Ishikawa (cell line): ENCODE measurements around the gene HAT1.

ENCODE experiments used
- CREB1 ChIP-seq: IDR thresholded peaks from 2 replicates; pipeline ENCODE4 v1.6.1; 2012; ENCODE audit warnings: low read depth
- EGR1 ChIP-seq: IDR thresholded peaks from 2 replicates; pipeline ENCODE4 v1.6.1; 2012
- EP300 ChIP-seq: IDR thresholded peaks from 2 replicates; pipeline ENCODE4 v1.6.1; 2012; ENCODE audit warnings: borderline replicate concordance
- RAD21 ChIP-seq: IDR thresholded peaks from 2 replicates; pipeline ENCODE4 v1.6.1; 2012; ENCODE audit warnings: low read depth
- TCF12 ChIP-seq: IDR thresholded peaks from 2 replicates; pipeline ENCODE4 v1.6.1; 2012; ENCODE audit warnings: low read depth
- YY1 ChIP-seq: IDR thresholded peaks from 2 replicates; pipeline ENCODE4 v1.6.1; 2012; ENCODE audit warnings: low read depth
- TF ChIP-seq, protein P1 (sequence below): IDR thresholded peaks from 2 replicates; pipeline ENCODE4 v1.6.1; 2012

GRCh38 chr2:171893196-171893823, 29.0 kb upstream of the HAT1 start:
- TF ChIP-seq RAD21 = no peak
- no peak for TF ChIP-seq YY1
- no peak for TF ChIP-seq TCF12
- TF ChIP-seq EGR1 = no peak
- TF ChIP-seq, protein P1, sequence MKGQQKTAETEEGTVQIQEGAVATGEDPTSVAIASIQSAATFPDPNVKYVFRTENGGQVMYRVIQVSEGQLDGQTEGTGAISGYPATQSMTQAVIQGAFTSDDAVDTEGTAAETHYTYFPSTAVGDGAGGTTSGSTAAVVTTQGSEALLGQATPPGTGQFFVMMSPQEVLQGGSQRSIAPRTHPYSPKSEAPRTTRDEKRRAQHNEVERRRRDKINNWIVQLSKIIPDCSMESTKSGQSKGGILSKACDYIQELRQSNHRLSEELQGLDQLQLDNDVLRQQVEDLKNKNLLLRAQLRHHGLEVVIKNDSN = no peak
- TF ChIP-seq CREB1 = no peak
- TF ChIP-seq EP300 = no peak
